Smooth muscle cell (in vitro differentiated cells): Measurements from ENCODE around the gene PNPLA6. TPM values are rescaled to one million over a fixed set of nuclear protein-coding genes. Genes with fewer than 3 reads are reported as not detected.

ENCODE experiments used
- DNase-seq: peaks from one replicate; lab custom pipeline; 2025; ENCODE audit not compliant: unreplicated experiment; lab: John Stamatoyannopoulos, UW
- H2AFZ ChIP-seq: fragments of 200-600 bp; sonication (generic); 2 replicates; pipeline ENCODE4 v1.6.0; 2016; ENCODE audit warnings: antibody characterized with exemption, low read depth, mild to moderate bottlenecking
- H3F3A ChIP-seq: fragments of 200-600 bp; sonication (generic); 2 replicates; pipeline ENCODE4 v1.6.0; 2017; ENCODE audit warnings: antibody characterized with exemption, low read depth
- H3K27ac ChIP-seq: fragments of 200-600 bp; sonication (generic); 2 replicates; pipeline ENCODE4 v1.5.1; 2016; ENCODE audit warnings: low read depth, mild to moderate bottlenecking
- H3K27me3 ChIP-seq: fragments of 200-600 bp; sonication (generic); 2 replicates; pipeline ENCODE4 v1.6.1; 2016; ENCODE audit warnings: low read depth, mild to moderate bottlenecking
- H3K36me3 ChIP-seq: fragments of 200-600 bp; sonication (generic); 2 replicates; pipeline ENCODE4 v1.5.1; 2016; ENCODE audit warnings: low read depth
- H3K4me1 ChIP-seq: fragments of 200-600 bp; sonication (generic); 2 replicates; pipeline ENCODE4 v1.5.1; 2016; ENCODE audit warnings: low read depth
- H3K4me2 ChIP-seq: fragments of 200-600 bp; sonication (generic); 2 replicates; pipeline ENCODE4 v1.6.0; 2016; ENCODE audit warnings: mild to moderate bottlenecking
- H3K4me3 ChIP-seq: fragments of 200-600 bp; sonication (generic); 2 replicates; pipeline ENCODE4 v1.5.1; 2016; ENCODE audit warnings: mild to moderate bottlenecking
- H3K79me2 ChIP-seq: fragments of 200-600 bp; sonication (generic); 2 replicates; pipeline ENCODE4 v1.6.0; 2016; ENCODE audit warnings: low read depth, mild to moderate bottlenecking
- H3K9ac ChIP-seq: fragments of 200-600 bp; sonication (generic); 2 replicates; pipeline ENCODE4 v1.6.0; 2016; ENCODE audit warnings: low read depth
- H3K9me3 ChIP-seq: fragments of 200-600 bp; sonication (generic); replicated peaks from 2 replicates; pipeline ENCODE4 v1.5.1; 2016; ENCODE audit warnings: low read depth
- H4K20me1 ChIP-seq: fragments of 200-600 bp; sonication (generic); 2 replicates; pipeline ENCODE4 v1.6.0; 2016; ENCODE audit warnings: low read depth
- CTCF ChIP-seq: fragments of 200-600 bp; sonication (generic); IDR thresholded peaks from 2 replicates; pipeline ENCODE4 v1.5.1; 2017; ENCODE audit warnings: borderline replicate concordance, mild to moderate bottlenecking, antibody characterized with exemption; ENCODE audit not compliant: insufficient read depth, poor library complexity, severe bottlenecking
- WGBS: methylation state at CpG from one replicate; pipeline ENCODE4 v1.1.7; 2016; ENCODE audit warnings: low lambda C conversion rate; 5-methylcytosine and 5-hydroxymethylcytosine counted together
- polyA plus RNA-seq: library from polyadenylated mRNA; unstranded; fragments of >200 nt; fragmentation: Nextera tagmentation; extraction: Ambion mirVana; gene quantifications from 2 replicates; pipeline ENCODE4 v1.2.1, GENCODE V29; 2016
- total RNA-seq: library from RNA; depleted of rRNA; stranded (reverse); fragments of >200 nt; gene quantifications from 2 replicates; pipeline ENCODE4 v1.2.3, GENCODE V29; 2014

PNPLA6 gene
- total and polyA plus RNA-seq, 2 experiments from 2014 or later = 22.3 to 55.6 TPM

DNA sequence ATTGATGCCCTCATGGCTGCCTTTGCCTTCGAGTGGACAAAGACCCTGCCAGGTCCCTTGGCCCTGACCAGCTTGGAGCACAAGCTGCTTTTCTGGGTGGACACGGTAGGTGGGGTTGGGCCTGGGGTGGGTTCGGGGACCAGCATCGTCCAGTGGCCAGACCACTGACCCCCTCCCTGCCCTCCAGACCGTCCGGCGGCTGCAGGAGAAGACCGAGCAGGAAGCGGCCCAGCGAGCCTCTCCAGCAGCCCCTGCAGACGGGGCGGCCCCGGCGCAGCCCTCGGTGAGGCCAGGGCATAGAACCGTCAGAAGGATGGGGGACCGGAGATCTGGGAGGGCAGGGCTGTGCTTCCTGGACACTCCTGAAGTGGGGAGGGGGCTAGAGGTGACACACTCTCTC, 70.8 kb downstream of the PNPLA6 start:
- DNase-seq = no peak

GRCh38 chr19:7607212-7607873, 71.8 kb downstream of the PNPLA6 start:
- Histone ChIP-seq H3K4me2 (no peak overlapping the region), H2AFZ (no peak overlapping the region), H3K9me3 (no peaks in the 10 kb centered on the region), H3K27me3 (no peaks in the 10 kb centered on the region), H3K9ac (no peak overlapping the region), H3F3A (no peaks in the 10 kb centered on the region), H4K20me1 (no peaks in the 10 kb centered on the region), H3K4me3 (no peak overlapping the region), H3K4me1 (no peaks in the 10 kb centered on the region), H3K36me3 (no peaks in the 10 kb centered on the region), H3K27ac (no peak overlapping the region), H3K79me2 (no peaks in the 10 kb centered on the region)
- no peak for TF ChIP-seq CTCF
- DNase-seq = no peak
- WGBS = 92% methylated on average over 8 of the region's 10 CpGs

More for the DNA sequence above, 70.8 kb downstream of the PNPLA6 start:
- Histone ChIP-seq H3K4me2 (no peak overlapping the region), H3K27ac (no peak overlapping the region), H3K4me3 (no peak overlapping the region), H3K36me3 (no peaks in the 10 kb centered on the region), H3K9ac (no peak overlapping the region), H2AFZ (no peak overlapping the region), H3K27me3 (no peaks in the 10 kb centered on the region), H3F3A (no peaks in the 10 kb centered on the region), H3K79me2 (no peaks in the 10 kb centered on the region), H4K20me1 (peaks cover 6% of the 10 kb centered on the region), H3K9me3 (no peaks in the 10 kb centered on the region), H3K4me1 (no peaks in the 10 kb centered on the region)
- over 99% methylated on average over 15 of the region's 17 CpGs for WGBS
- TF ChIP-seq CTCF = no peak

- H3K4me3 ChIP-seq = no peak overlapping the region
- no peaks in the 10 kb centered on the region for H3F3A ChIP-seq
- H3K9ac ChIP-seq = no peak overlapping the region
- H3K9me3 ChIP-seq = no peaks in the 10 kb centered on the region
- no peak overlapping the region for H3K4me2 ChIP-seq
- H3K27me3 ChIP-seq = no peaks in the 10 kb centered on the region
- H2AFZ ChIP-seq = no peak overlapping the region
- TF ChIP-seq CTCF = no peak
- no peaks in the 10 kb centered on the region for H3K79me2 ChIP-seq
- no peak for DNase-seq
- no peaks in the 10 kb centered on the region for H3K4me1 ChIP-seq
- no peak overlapping the region for H3K27ac ChIP-seq
- no peaks in the 10 kb centered on the region for H3K36me3 ChIP-seq
- no peaks in the 10 kb centered on the region for H4K20me1 ChIP-seq
- 94% methylated on average over 19 of the region's 25 CpGs for WGBS
Measured at GRCh38 chr19:7607874-7608560, 72.5 kb downstream of the PNPLA6 start.
